ENCODE results near the gene ABCA1. TPM values are rescaled to one million over a fixed set of nuclear protein-coding genes. Genes with fewer than 3 reads are reported as not detected.

ABCA1 gene
- total RNA-seq, 6 donors from 2014 or later = 27.6 to 194 (median 47.0) TPM

DNA sequence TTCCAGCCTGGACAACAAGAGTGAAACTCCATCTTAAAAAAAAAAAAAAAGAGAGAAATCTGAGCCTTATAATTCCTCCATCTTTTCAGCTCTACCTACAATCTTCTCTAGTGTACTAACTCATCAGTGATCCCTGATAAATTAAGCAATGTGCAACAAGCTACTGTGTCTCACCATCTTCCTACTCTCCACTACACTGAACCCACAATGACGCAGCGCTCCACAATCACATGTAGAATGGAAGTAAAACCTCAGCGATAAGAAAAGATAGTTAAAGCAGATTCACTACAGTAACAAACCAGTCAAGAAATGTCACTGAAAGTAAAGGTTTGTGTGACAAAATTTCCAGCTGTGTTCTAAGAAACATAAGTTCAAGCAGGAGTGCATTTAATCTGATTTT is 13.5 kb downstream of the ABCA1 start:
- DNase-seq (peak in 1 of 2 donors; percentile 38), ATAC-seq (ENCODE audit: low FRiP score in 2 of 2) (no peak)
- Histone ChIP-seq H3K4me1 (peaks cover 18 to 52% (median 29%) of the 10 kb centered on the region in 4 donors), H3K9me3 (no peaks in the 10 kb centered on the region), H3K27me3 (no peaks in the 10 kb centered on the region), H3K36me3 (no peaks in the 10 kb centered on the region), H3K27ac (peak overlapping the region in 1 of 4 donors; percentile 16), H3K4me3 (no peak overlapping the region)
- 69 to 80% methylated on average over 3 of the region's 3 CpGs for WGBS, 2 donors
- TF ChIP-seq POLR2A (IDR thresholded peaks at IDR 0.05) = no peak
- TF ChIP-seq EP300 (IDR thresholded peaks at IDR 0.05) = no peak
- TF ChIP-seq POLR2AphosphoS5 (IDR thresholded peaks at IDR 0.05) = no peak
- TF ChIP-seq, protein P1, sequence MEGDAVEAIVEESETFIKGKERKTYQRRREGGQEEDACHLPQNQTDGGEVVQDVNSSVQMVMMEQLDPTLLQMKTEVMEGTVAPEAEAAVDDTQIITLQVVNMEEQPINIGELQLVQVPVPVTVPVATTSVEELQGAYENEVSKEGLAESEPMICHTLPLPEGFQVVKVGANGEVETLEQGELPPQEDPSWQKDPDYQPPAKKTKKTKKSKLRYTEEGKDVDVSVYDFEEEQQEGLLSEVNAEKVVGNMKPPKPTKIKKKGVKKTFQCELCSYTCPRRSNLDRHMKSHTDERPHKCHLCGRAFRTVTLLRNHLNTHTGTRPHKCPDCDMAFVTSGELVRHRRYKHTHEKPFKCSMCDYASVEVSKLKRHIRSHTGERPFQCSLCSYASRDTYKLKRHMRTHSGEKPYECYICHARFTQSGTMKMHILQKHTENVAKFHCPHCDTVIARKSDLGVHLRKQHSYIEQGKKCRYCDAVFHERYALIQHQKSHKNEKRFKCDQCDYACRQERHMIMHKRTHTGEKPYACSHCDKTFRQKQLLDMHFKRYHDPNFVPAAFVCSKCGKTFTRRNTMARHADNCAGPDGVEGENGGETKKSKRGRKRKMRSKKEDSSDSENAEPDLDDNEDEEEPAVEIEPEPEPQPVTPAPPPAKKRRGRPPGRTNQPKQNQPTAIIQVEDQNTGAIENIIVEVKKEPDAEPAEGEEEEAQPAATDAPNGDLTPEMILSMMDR (IDR thresholded peaks at IDR 0.05) = no peak

DNA sequence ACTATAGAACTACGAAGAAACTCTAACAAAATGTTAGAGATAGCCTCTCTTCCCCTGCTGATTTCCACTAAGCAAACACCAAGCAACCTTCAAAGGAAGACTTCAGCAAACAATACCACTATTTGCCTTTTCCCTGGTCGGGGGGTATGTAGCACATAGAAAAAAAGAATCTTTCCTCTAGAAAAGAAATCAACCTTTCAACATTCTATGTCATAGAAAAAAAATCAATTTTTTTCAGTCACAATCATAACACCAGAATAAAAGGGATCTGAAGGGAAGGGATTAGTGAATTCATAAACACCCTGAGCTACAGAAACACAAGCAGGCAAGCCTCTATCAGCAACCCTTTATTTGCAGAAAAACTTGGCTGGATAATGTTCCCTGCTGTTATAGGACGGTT is 15.3 kb downstream of the ABCA1 start:
- 71 to 74% methylated on average over 3 of the region's 3 CpGs for WGBS, 2 donors
- no peaks in the 10 kb centered on the region for H3K9me3 ChIP-seq
- TF ChIP-seq POLR2A (IDR thresholded peaks at IDR 0.05) = no peak
- TF ChIP-seq POLR2AphosphoS5 (IDR thresholded peaks at IDR 0.05) = no peak
- H3K4me1 ChIP-seq = peaks cover 15 to 60% (median 24%) of the 10 kb centered on the region in 4 donors
- H3K27ac ChIP-seq = no peak overlapping the region
- H3K27me3 ChIP-seq = no peaks in the 10 kb centered on the region
- no peak overlapping the region for H3K4me3 ChIP-seq
- ATAC-seq (ENCODE audit: low FRiP score in 2 of 2) (no peak), DNase-seq (no peak)
- no peaks in the 10 kb centered on the region for H3K36me3 ChIP-seq

DNA sequence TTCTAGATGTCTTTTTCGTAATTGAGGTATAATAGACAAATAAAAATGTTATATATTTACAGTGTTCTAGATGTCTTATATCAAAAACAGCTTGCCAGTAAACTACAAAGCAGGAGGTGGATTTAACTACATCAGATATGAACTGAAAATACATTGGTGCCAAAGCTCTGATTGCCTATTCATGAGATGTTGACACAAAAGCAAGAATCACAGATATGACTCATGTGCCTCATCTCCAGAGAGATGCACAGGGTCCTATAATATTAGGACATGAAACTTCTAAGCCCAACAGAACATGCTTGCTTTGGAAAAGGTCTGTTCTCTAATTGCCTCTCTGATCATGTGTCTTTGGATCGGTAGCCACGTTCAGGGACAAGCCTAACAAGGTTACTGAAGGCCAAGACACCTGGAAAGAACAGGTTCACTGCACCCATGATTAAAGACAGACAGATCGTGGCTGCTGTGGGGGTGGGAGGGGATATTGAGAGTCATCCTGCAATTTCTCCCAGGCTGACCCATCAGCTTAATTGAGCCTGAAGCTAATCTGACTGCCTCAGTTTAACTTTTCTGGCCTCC is 16.8 kb downstream of the ABCA1 start:
- Histone ChIP-seq H3K27me3 (no peaks in the 10 kb centered on the region), H3K9me3 (no peaks in the 10 kb centered on the region), H3K27ac (peak overlapping the region in 1 of 4 donors; percentile 24), H3K36me3 (no peaks in the 10 kb centered on the region), H3K4me1 (peaks cover 16 to 67% (median 34%) of the 10 kb centered on the region in 4 donors), H3K4me3 (no peak overlapping the region)
- DNase-seq (no peak), ATAC-seq (ENCODE audit: low FRiP score in 2 of 2) (no peak)
- TF ChIP-seq POLR2A (IDR thresholded peaks at IDR 0.05) (no peak), EP300 (IDR thresholded peaks at IDR 0.05) (no peak), POLR2AphosphoS5 (IDR thresholded peaks at IDR 0.05) (no peak)
- TF ChIP-seq, protein P1 (IDR thresholded peaks at IDR 0.05) = no peak
- 69 to 91% methylated on average over 4 of the region's 4 CpGs for WGBS, 2 donors

DNA sequence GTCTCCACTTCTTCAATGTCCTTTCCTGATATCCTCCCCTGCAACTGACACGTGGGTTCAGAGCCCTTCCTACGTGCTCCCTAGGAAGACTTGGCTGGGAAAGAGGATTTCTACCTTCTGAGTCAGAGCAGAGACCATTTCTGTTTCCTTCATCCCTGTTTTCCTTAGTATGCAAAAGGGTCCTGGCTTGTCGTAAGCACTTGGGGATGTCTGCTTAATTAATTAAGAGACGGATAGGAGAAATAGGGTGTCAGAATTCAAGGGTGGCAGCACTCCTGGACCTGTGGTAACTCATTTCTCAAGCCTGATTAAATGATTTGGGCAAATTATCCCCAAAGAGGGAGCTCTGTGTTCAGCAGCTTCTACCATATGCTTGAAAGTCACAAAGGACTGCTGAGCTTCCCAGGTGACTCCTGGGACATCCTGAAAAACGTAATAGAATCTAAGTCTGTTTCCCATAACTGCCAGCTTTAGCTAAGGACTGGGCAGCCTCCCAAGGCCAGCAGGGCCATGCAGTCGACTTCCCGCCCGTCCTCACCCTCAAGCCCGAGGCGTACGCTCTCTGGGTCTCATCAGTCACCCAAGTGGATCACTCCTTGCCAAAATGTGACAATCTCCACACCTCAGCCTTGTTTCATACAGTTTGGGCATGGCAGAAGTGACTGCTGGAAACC is 20.5 kb downstream of the ABCA1 start:
- Histone ChIP-seq H3K27me3 (no peaks in the 10 kb centered on the region), H3K36me3 (peaks cover 0 to 3% (median under 1%) of the 10 kb centered on the region in 4 donors), H3K9me3 (no peaks in the 10 kb centered on the region), H3K4me3 (no peak overlapping the region), H3K27ac (peak overlapping the region in 2 of 4 donors; percentile 9 to 55), H3K4me1 (peaks cover 29 to 61% (median 34%) of the 10 kb centered on the region in 4 donors)
- ATAC-seq (ENCODE audit: low FRiP score in 2 of 2) (peak in 1 of 2 donors; percentile 52), DNase-seq (no peak)
- WGBS, 2 donors = 69 to 70% methylated on average over 11 of the region's 11 CpGs
- no peak for TF ChIP-seq POLR2A (IDR thresholded peaks at IDR 0.05)
- TF ChIP-seq EP300 (IDR thresholded peaks at IDR 0.05) = no peak
- no peak for TF ChIP-seq POLR2AphosphoS5 (IDR thresholded peaks at IDR 0.05)
- TF ChIP-seq, protein P1 (IDR thresholded peaks at IDR 0.05) = no peak

DNA sequence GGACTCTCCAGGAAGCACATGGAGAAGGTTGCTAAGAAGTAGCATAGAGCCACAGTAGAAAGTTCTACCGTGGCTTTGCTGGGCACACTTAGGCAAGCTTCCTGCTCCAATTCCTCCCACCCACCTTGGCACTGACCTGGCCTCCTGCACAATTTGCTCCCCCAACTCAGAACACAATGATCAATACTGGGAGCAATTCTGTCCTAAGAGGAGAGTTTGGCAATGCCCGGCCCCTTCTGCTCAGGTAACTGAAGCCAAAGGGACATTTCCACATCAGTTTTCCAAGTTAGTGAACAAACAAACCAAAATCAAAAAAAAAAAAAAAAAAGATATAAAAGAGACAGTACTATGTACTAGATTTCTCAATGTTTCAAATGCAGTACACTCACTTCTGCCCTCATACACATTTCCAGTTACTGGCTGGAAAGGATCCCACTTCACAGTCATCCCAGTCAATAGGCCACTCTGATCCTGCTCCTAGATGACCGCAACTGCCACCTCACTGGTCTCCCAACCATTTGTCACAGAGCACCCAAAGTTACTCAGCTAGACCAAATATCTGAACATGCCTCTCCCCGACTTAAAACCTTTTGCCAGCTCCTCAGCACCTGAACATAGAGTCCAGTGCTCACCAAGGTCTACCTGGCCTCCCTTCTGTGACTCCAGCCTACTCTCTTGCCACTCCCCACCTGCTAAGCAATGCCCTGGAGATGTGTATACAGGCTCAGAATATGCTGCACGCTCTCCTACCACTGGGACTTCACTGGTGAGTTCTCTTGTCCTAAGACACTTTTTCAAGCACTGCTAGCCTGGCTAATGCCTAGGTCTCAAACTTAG is 21.3 kb downstream of the ABCA1 start:
- Histone ChIP-seq H3K27ac (peak overlapping the region in 3 of 4 donors; percentile 9 to 55 (median 35)), H3K4me1 (peaks cover 28 to 61% (median 34%) of the 10 kb centered on the region in 4 donors), H3K9me3 (no peaks in the 10 kb centered on the region), H3K36me3 (peaks cover 0 to 4% (median 2%) of the 10 kb centered on the region in 4 donors), H3K27me3 (no peaks in the 10 kb centered on the region), H3K4me3 (no peak overlapping the region)
- ATAC-seq (ENCODE audit: low FRiP score in 2 of 2) (peak in 1 of 2 donors; percentile 74), DNase-seq (peak in 1 of 2 donors; percentile 49)
- 64 to 78% methylated on average over 5 of the region's 5 CpGs for WGBS, 2 donors
- TF ChIP-seq EP300 (IDR thresholded peaks at IDR 0.05) (peak in 1 of 4 donors; percentile 49), POLR2AphosphoS5 (IDR thresholded peaks at IDR 0.05) (peak in 1 of 2 donors; percentile 63), POLR2A (IDR thresholded peaks at IDR 0.05) (no peak)
- TF ChIP-seq, protein P1 (IDR thresholded peaks at IDR 0.05) = no peak

Data from upper lobe of left lung (tissue), 6 donors.